Transverse colon (tissue), 4 donors: ENCODE results near the gene RGS3.

ENCODE experiments used
- POLR2A ChIP-seq: fragments of 450-650 bp; IDR thresholded peaks from one replicate; pipeline ENCODE4 v1.6.1; 2016; ENCODE audit warnings: antibody characterized with exemption, mild to moderate bottlenecking, moderate library complexity
- POLR2AphosphoS5 ChIP-seq, 3 donors: sonication (generic); formaldehyde crosslinking; IDR thresholded peaks; one replicate each; pipeline ENCODE4 v1.6.1; 2016; ENCODE audit warnings: antibody characterized with exemption in 3 of 3
- TF ChIP-seq, protein P1 (sequence below), 5 experiments: fragments of 200-600 bp in 3 of 5; fragments of 450-650 bp in 2 of 5; sonication (generic) in 3 of 5; IDR thresholded peaks; 1 replicate in 2 of 5; 2 replicates in 3 of 5; pipeline ENCODE4 v1.5.1; 2016 to 2017; ENCODE audit warnings: antibody characterized with exemption in 5 of 5, inconsistent platforms in 3 of 5, mild to moderate bottlenecking in 2 of 5, moderate library complexity in 1 of 5

DNA sequence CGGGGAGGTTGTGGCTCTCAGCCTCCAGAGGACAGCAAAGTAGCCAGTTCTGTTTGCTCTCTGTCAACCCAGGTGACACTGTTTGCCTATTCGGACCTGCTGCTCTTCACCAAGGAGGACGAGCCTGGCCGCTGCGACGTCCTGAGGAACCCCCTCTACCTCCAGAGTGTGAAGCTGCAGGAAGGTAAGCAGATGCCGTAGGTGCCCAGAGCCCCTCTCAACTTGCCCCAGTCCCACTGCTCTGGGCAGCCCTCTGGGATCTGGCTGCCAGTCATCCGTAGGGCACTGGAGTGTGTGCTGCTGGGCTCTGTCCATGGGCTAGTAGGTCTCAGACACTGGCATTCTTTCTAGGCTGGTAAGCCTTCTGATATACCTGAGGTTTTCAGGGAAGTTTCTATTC lies 59.3 kb downstream of the RGS3 start:
- TF ChIP-seq, protein P1, sequence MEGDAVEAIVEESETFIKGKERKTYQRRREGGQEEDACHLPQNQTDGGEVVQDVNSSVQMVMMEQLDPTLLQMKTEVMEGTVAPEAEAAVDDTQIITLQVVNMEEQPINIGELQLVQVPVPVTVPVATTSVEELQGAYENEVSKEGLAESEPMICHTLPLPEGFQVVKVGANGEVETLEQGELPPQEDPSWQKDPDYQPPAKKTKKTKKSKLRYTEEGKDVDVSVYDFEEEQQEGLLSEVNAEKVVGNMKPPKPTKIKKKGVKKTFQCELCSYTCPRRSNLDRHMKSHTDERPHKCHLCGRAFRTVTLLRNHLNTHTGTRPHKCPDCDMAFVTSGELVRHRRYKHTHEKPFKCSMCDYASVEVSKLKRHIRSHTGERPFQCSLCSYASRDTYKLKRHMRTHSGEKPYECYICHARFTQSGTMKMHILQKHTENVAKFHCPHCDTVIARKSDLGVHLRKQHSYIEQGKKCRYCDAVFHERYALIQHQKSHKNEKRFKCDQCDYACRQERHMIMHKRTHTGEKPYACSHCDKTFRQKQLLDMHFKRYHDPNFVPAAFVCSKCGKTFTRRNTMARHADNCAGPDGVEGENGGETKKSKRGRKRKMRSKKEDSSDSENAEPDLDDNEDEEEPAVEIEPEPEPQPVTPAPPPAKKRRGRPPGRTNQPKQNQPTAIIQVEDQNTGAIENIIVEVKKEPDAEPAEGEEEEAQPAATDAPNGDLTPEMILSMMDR (IDR thresholded peaks at IDR 0.05) = no peak
- TF ChIP-seq POLR2AphosphoS5 (IDR thresholded peaks at IDR 0.05) (no peak), POLR2A (no peak)
